ENCODE data around the gene POU6F2.
A peak's percentile ranks its signal among the peaks of the same experiment; 100 is the strongest.

DNA sequence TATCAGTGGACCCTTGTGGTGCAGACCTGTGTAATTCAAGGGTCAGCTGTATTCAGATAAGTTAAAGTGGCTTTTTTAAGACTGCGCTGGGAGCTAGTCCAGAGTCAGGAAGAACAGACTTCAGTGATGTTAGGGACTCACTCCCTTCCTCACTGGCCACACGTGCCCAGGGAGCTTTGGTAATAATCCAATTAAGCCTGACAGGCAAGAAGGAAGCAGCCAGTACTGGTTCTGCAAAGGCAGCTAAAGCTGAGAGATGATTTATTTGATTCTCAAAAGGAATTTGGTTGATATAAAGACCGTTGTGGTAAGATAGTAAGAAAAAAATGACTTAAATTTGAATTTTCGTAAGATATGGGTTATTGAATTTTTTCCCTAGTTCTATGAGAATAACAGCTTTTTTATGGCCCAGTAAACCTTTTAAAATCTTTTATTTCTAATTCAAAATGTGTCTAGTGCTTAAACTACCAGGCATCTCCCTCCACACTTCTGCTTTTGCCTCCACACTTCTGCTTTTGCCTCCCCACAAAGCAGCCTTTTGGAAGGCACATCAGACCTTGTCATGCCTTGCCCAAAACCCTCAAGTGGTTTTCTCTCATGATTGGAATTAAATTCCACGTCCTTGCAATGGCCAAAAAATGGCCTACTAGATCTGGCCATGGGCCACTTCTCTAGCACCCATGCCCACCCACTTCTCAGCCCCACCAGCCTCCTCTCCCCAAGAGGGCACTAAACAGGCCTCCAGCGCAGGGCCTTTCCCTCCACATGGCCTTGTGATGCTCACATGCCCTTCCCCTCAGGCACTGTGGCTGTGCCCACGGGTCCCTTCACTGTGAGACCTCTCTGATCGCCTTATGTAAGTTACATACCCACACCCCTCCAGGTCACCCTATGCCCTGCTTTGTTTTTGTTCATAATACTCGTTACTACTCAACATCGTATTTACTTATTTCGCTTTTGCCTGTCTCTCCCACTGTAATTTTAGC lies 92.5 kb downstream of the POU6F2 start:
- TF ChIP-seq, protein P1, sequence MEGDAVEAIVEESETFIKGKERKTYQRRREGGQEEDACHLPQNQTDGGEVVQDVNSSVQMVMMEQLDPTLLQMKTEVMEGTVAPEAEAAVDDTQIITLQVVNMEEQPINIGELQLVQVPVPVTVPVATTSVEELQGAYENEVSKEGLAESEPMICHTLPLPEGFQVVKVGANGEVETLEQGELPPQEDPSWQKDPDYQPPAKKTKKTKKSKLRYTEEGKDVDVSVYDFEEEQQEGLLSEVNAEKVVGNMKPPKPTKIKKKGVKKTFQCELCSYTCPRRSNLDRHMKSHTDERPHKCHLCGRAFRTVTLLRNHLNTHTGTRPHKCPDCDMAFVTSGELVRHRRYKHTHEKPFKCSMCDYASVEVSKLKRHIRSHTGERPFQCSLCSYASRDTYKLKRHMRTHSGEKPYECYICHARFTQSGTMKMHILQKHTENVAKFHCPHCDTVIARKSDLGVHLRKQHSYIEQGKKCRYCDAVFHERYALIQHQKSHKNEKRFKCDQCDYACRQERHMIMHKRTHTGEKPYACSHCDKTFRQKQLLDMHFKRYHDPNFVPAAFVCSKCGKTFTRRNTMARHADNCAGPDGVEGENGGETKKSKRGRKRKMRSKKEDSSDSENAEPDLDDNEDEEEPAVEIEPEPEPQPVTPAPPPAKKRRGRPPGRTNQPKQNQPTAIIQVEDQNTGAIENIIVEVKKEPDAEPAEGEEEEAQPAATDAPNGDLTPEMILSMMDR (IDR thresholded peaks at IDR 0.05; ENCODE audit: insufficient read depth, low read length), result no peak
- TF ChIP-seq POLR2AphosphoS5 (IDR thresholded peaks at IDR 0.05; ENCODE audit: low read depth) (no peak), GABPA (IDR thresholded peaks at IDR 0.05; ENCODE audit: low read depth) (no peak), SPI1 (IDR thresholded peaks at IDR 0.05; ENCODE audit: borderline replicate concordance, low read depth) (peak; percentile 99)
- TF ChIP-seq, protein P2, sequence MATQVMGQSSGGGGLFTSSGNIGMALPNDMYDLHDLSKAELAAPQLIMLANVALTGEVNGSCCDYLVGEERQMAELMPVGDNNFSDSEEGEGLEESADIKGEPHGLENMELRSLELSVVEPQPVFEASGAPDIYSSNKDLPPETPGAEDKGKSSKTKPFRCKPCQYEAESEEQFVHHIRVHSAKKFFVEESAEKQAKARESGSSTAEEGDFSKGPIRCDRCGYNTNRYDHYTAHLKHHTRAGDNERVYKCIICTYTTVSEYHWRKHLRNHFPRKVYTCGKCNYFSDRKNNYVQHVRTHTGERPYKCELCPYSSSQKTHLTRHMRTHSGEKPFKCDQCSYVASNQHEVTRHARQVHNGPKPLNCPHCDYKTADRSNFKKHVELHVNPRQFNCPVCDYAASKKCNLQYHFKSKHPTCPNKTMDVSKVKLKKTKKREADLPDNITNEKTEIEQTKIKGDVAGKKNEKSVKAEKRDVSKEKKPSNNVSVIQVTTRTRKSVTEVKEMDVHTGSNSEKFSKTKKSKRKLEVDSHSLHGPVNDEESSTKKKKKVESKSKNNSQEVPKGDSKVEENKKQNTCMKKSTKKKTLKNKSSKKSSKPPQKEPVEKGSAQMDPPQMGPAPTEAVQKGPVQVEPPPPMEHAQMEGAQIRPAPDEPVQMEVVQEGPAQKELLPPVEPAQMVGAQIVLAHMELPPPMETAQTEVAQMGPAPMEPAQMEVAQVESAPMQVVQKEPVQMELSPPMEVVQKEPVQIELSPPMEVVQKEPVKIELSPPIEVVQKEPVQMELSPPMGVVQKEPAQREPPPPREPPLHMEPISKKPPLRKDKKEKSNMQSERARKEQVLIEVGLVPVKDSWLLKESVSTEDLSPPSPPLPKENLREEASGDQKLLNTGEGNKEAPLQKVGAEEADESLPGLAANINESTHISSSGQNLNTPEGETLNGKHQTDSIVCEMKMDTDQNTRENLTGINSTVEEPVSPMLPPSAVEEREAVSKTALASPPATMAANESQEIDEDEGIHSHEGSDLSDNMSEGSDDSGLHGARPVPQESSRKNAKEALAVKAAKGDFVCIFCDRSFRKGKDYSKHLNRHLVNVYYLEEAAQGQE (IDR thresholded peaks at IDR 0.05; ENCODE audit: insufficient replicate concordance, low read depth), result no peak

Data from HL-60 (cell line).